ENCODE measurements around the gene KNL1. TPM values are rescaled to one million over a fixed set of nuclear protein-coding genes. Genes with fewer than 3 reads are reported as not detected.

Gene KNL1
- polyA plus RNA-seq, 2 of the 4 experiments (the other 2 are of a cell fraction), result 7.6 to 13.2 TPM

GRCh38 chr15:40603935-40604334, 9.9 kb downstream of the KNL1 start (continued):
- no peak for TF ChIP-seq HES2 (IDR thresholded peaks at IDR 0.05)

GRCh38 chr15:40613080-40613479, 19.0 kb downstream of the KNL1 start:
- ChIA-PET CTCF (no interaction called here), POLR2A (no interaction called here)
- DNase-seq (ENCODE audit: low read depth in 1 of 2, low spot score in 1 of 2), result no peak
- no peaks in the 10 kb centered on the region for H3K4me1 ChIP-seq
- H3K27ac ChIP-seq, result no peak overlapping the region
- H3K4me3 ChIP-seq, result no peak overlapping the region
- 94% methylated on average over 5 of the region's 5 CpGs for WGBS (ENCODE audit: missing lambda C conversion rate)
- H3K9me3 ChIP-seq, result no peaks in the 10 kb centered on the region
- H3K4me2 ChIP-seq, result no peak overlapping the region
- ATAC-seq, result no peak
- FAIRE-seq, result no peak
- TF ChIP-seq JUNB (IDR thresholded peaks at IDR 0.05) (no peak), EHMT2 (IDR thresholded peaks at IDR 0.05; ENCODE audit: low read depth) (no peak), REST (IDR thresholded peaks at IDR 0.05) (no peak), CBX2 (IDR thresholded peaks at IDR 0.05; ENCODE audit: borderline replicate concordance, low read depth) (no peak), EP300 (IDR thresholded peaks at IDR 0.05) (no peak), CHD4 (IDR thresholded peaks at IDR 0.05; ENCODE audit: borderline replicate concordance) (no peak), ESRRA (IDR thresholded peaks at IDR 0.05; ENCODE audit: borderline replicate concordance, low read length) (no peak), EHF (CRISPR knock-in tag; IDR thresholded peaks at IDR 0.05) (no peak), KDM5A (IDR thresholded peaks at IDR 0.05) (no peak), HDAC2 (IDR thresholded peaks at IDR 0.05) (no peak), RCOR1 (IDR thresholded peaks at IDR 0.05; ENCODE audit: low read depth, low read length) (no peak), CEBPB (IDR thresholded peaks at IDR 0.05) (no peak), ZFP36 (IDR thresholded peaks at IDR 0.05; ENCODE audit: borderline replicate concordance, partially characterized antibody) (no peak), POLR2A (IDR thresholded peaks at IDR 0.05; ENCODE audit: low read length) (no peak), CTCF (IDR thresholded peaks at IDR 0.05) (no peak)

- H3K4me2 ChIP-seq, result no peak overlapping the region
- DNase-seq (ENCODE audit: low read depth in 1 of 2, low spot score in 1 of 2), result no peak
- no peak for FAIRE-seq
- no peaks in the 10 kb centered on the region for H3K4me1 ChIP-seq
- ChIA-PET POLR2A (no interaction called here), CTCF (interaction anchor here (0.6 to 0.9 kb wide), 2 partner anchors 99 to 161 kb away, joined by 3 to 4 read pairs; no protein-coding TSS in a partner anchor)
- H3K27ac ChIP-seq, result no peak overlapping the region
- no peak overlapping the region for H3K4me3 ChIP-seq
- no peak for ATAC-seq
- H3K9me3 ChIP-seq, result no peaks in the 10 kb centered on the region
- 92% methylated on average over 2 of the region's 2 CpGs for WGBS (ENCODE audit: missing lambda C conversion rate)
- TF ChIP-seq CTCF (IDR thresholded peaks at IDR 0.05), result no peak
- no peak for TF ChIP-seq CHD2 (IDR thresholded peaks at IDR 0.05; ENCODE audit: low read length, partially characterized antibody)
- no peak for TF ChIP-seq FOSL2 (IDR thresholded peaks at IDR 0.05)
- TF ChIP-seq FOSL2 (CRISPR knock-in tag; IDR thresholded peaks at IDR 0.05), result no peak
- no peak for TF ChIP-seq KDM5A (IDR thresholded peaks at IDR 0.05)
- TF ChIP-seq ESRRA (IDR thresholded peaks at IDR 0.05; ENCODE audit: borderline replicate concordance, low read length), result no peak
- TF ChIP-seq ATOH8 (CRISPR knock-in tag; IDR thresholded peaks at IDR 0.05; ENCODE audit: low read depth), result no peak
- TF ChIP-seq NPAS2 (CRISPR knock-in tag; IDR thresholded peaks at IDR 0.05; ENCODE audit: borderline replicate concordance), result no peak
- no peak for TF ChIP-seq CBX8 (IDR thresholded peaks at IDR 0.05)
- no peak for TF ChIP-seq EP300 (IDR thresholded peaks at IDR 0.05)
- TF ChIP-seq EHMT2 (IDR thresholded peaks at IDR 0.05; ENCODE audit: low read depth), result no peak
- TF ChIP-seq RFX5 (IDR thresholded peaks at IDR 0.05), result no peak
- no peak for TF ChIP-seq CEBPB (IDR thresholded peaks at IDR 0.05)
- TF ChIP-seq HOXB13 (CRISPR knock-in tag; IDR thresholded peaks at IDR 0.05; ENCODE audit: low read depth), result no peak
- TF ChIP-seq POLR2AphosphoS2 (conservative IDR thresholded peaks at IDR 0.05; ENCODE audit: low read length), result no peak
- no peak for TF ChIP-seq RAD21 (conservative IDR thresholded peaks at IDR 0.05 in 1 of 2, IDR thresholded peaks at IDR 0.05 in 1 of 2)
- TF ChIP-seq ZNF302 (CRISPR knock-in tag; IDR thresholded peaks at IDR 0.05), result no peak
Measured at GRCh38 chr15:40618023-40618422, 24.0 kb downstream of the KNL1 start.

Measured in A549 (cell line).